Measurements from ENCODE around the gene USP15.
A peak's percentile ranks its signal among the peaks of the same experiment; 100 is the strongest.

Gene USP15

GRCh38 chr12:62259993-62260732, at the start of gene USP15:
USP15 (plus strand) TSS chr12:62260404; CDS start chr12:62260415, 11 bp downstream.
- peak; percentile 96 for DNase-seq

GRCh38 chr12:62210422-62210821, 49.8 kb upstream of the USP15 start:
- peak; percentile 54 for DNase-seq

GRCh38 chr12:62211510-62211909, 48.7 kb upstream of the USP15 start:
- no peak for DNase-seq

GRCh38 chr12:62214846-62215245, 45.4 kb upstream of the USP15 start:
- DNase-seq = no peak

GRCh38 chr12:62215506-62215905, 44.7 kb upstream of the USP15 start:
- DNase-seq = no peak

- DNase-seq = no peak
Measured at GRCh38 chr12:62217466-62218194, 42.6 kb upstream of the USP15 start.

- no peak for DNase-seq
Measured at GRCh38 chr12:62221107-62221506, 39.1 kb upstream of the USP15 start.

- no peak for DNase-seq
Measured at GRCh38 chr12:62224601-62225000, 35.6 kb upstream of the USP15 start.

- no peak for DNase-seq
Measured at GRCh38 chr12:62227091-62227490, 33.1 kb upstream of the USP15 start.

GRCh38 chr12:62230652-62231051, 29.6 kb upstream of the USP15 start:
- DNase-seq = no peak

GRCh38 chr12:62232143-62232729, 28.0 kb upstream of the USP15 start:
- DNase-seq = no peak

GRCh38 chr12:62233805-62234204, 26.4 kb upstream of the USP15 start:
- DNase-seq = no peak

- DNase-seq = no peak
Measured at GRCh38 chr12:62239571-62239970, 20.6 kb upstream of the USP15 start.

GRCh38 chr12:62247281-62248045, 12.7 kb upstream of the USP15 start:
- DNase-seq = no peak

- DNase-seq = no peak
Measured at GRCh38 chr12:62248873-62249272, 11.3 kb upstream of the USP15 start.

GRCh38 chr12:62249419-62249818, 10.8 kb upstream of the USP15 start:
- no peak for DNase-seq

- DNase-seq = no peak
Measured at GRCh38 chr12:62250671-62251608, 9.3 kb upstream of the USP15 start.

GRCh38 chr12:62251609-62251958, 8.6 kb upstream of the USP15 start:
- no peak for DNase-seq

GRCh38 chr12:62252576-62252975, 7.6 kb upstream of the USP15 start:
- no peak for DNase-seq

GRCh38 chr12:62254967-62255366, 5.2 kb upstream of the USP15 start:
- DNase-seq = no peak

- DNase-seq = peak; percentile 32
Measured at GRCh38 chr12:62256408-62257096, 3.7 kb upstream of the USP15 start.

- DNase-seq = no peak
Measured at GRCh38 chr12:62258231-62258630, 2.0 kb upstream of the USP15 start.

Data from CD4-positive, alpha-beta T cell treated with Interleukin-17A for 4 hours (primary cell).